Measurements from ENCODE around the gene RAC2. TPM values are rescaled to one million over a fixed set of nuclear protein-coding genes. Genes with fewer than 3 reads are reported as not detected.

Gene RAC2
- 46.4 TPM for total RNA-seq

- DNase-seq (ENCODE audit: low spot score), result peak; percentile 72
Measured at GRCh38 chr22:37244114-37244921, at the start of gene RAC2. RAC2 (minus strand) TSS chr22:37244269; CDS start chr22:37244148, 121 bp downstream.

- no peak for DNase-seq (ENCODE audit: low spot score)
Measured at GRCh38 chr22:37293172-37293571, 49.1 kb upstream of the RAC2 start.

DNA sequence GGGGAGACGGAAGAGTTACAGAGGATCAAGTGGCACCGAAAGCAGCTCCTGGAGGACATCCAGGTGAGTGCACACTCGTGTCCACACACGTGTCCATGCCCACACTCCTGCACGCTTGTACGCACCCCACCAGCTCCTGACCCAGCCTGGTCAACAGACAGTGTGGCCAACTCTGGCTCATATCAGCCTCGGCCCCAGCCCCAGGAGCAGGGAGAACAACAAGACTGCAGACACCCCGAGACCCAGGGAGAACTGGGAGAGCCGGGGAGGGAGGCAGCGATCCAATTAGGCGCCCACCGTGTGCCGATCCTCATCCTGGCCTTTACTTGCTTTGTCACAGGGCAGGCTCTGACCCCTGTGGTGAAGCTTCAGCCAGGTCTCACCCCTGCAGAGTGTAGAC lies 48.6 kb upstream of the RAC2 start:
- DNase-seq (ENCODE audit: low spot score), result no peak

DNA sequence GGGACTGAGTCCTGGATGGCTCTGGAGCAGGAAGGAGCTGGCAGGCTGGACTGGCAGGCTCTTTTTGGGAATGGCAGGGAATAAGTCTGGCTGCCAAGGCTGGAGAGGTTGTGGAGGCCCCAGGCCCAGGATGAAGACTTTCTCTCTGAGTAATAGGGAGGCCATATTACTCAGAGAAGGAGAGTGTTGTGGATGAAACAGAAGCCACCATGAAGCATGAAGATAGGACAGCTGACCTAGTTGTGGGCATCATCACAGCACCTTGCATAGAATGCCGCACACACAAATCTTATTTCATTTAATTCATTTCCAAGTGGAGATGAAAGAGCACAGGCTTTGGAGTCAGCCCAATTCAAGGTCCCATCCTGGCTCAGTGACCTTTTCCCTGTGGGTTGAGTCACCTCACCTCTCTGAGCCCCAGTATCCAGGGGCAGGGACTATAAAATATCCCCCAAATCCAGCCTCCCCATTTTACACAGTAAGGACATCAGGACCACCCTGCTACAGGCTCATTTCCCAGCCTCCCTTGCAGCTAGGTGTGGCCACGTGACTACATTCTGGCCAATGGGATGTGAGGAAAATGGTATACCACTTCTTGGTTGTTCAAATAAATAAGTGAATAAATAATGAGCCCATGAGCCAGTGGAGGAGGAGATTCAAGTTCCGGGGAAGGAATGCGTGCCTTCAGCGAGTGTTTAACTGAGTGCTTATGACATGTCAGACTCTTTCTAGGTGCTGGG lies 47.7 kb upstream of the RAC2 start:
- no peak for DNase-seq (ENCODE audit: low spot score)

- DNase-seq (ENCODE audit: low spot score), result no peak
Measured at GRCh38 chr22:37290737-37291136, 46.7 kb upstream of the RAC2 start.

DNA sequence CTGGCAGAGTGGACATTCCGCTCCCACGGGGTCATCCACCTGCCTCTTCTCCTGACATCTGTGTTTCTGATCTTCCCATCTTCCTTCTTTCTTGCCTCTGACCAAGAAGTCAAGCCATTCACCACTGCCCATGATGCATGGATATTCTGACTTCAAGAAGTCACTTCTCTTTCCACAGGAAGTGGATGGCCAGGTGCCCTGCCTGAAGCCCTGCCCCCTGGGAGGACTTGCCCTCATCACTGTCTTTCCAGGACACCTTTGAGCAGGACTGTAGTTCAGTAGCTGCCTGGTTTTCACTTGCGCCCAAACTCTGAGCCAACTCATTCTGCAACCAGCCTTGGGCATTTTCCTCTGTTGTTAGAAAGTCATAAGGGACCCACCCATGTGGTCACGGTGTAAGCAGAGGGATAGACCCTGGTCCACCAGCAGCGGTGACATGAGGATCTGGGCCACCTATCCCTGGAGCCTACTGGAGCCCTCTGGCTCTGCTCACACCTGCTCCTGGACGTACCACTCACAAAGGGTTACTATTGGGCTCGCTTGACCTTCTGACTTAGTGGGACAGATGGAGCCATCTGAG lies 45.2 kb upstream of the RAC2 start:
- DNase-seq (ENCODE audit: low spot score), result no peak

GRCh38 chr22:37288521-37288920 lies 44.5 kb upstream of the RAC2 start:
- no peak for DNase-seq (ENCODE audit: low spot score)

DNA sequence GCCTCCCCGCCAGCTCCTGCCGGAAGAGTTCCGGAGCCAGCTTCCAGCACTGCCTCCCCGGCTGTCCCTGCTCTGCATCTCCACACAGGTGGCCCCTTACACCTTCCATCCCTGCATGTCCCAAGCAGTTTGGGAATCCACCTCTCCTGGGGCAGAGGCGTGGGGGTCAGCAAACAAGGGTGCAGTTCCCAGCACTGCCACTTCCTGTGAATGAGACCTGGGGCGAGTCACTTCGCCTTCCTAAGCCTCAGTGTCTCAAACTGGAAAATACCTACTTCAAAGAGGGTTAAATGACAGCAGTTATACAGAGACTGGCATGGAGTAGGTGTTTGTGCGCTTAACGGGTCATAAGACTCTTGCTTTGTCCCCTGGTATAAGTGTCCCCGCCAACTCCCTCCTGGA lies 43.5 kb upstream of the RAC2 start:
- DNase-seq (ENCODE audit: low spot score), result no peak

GRCh38 chr22:37285937-37286336 lies 41.9 kb upstream of the RAC2 start:
- no peak for DNase-seq (ENCODE audit: low spot score)

GRCh38 chr22:37284805-37285355 lies 40.8 kb upstream of the RAC2 start:
- DNase-seq (ENCODE audit: low spot score), result peak; percentile 61

DNA sequence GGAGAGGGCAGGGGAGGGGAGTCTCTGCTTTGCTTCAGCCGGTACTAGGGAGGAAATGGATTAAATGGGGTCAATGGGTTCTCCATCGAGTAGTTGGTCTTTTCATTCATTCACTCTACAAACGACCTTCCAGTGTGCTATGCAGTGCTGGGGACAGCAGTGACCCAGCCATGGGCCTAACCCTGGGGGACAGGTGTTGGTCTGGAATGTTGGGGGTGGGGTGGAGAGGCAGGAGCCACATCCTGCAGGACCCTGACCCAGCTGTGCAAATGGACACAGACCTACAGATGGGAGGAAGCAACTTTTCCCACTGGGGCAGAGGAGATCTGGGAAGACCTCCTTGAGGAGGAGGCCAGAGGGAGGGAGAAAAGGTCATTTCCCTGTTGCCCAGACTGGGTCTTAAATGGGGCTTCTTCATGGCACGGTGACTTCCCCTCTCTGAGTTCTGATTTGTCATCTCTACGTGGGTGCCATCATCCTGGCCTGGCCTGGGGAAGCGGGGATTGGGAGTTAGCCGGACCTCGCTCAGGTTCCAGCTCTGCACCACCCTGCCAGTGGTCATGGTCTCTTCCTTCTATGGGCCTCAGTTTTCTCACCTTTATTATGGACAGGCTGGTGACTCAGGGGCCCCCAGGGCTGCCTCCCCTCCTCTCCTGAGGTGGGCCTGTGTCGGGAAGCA lies 40.2 kb upstream of the RAC2 start:
- no peak for DNase-seq (ENCODE audit: low spot score)

DNA sequence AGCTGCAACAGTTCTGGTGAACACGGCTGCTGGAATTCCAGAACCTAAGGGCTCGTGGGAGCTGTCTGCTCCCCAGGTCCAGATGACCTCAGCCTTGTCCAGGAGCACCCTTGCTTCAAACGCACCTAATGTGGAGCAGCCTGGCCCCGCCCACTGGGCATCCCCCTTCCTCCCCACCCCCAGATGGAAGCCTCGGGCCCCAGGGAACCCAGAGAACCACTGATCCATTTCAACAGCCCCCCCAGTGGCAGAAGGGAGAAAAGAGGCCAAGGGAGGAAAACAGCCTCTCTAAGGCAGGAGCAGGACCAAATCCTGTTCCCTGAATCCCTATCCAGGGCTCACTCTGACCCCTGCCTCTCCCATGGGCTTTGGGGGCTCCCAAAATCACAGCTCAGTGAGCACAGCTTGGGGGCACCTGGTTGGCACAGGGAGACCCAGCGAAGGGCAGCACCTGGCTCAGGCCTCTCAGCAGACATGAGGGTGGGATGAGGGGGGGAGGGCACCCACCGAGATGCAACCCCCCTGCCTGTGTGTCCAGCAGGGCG lies 39.4 kb upstream of the RAC2 start:
- no peak for DNase-seq (ENCODE audit: low spot score)

GRCh38 chr22:37282385-37282677 lies 38.3 kb upstream of the RAC2 start, which contains the start of gene CYTH4:
CYTH4 (plus strand) TSS chr22:37282508; CDS start chr22:37282570, 62 bp downstream.
- no peak for DNase-seq (ENCODE audit: low spot score)

- no peak for DNase-seq (ENCODE audit: low spot score)
Measured at GRCh38 chr22:37281646-37282384, 37.7 kb upstream of the RAC2 start.

GRCh38 chr22:37281195-37281594 lies 37.1 kb upstream of the RAC2 start:
- no peak for DNase-seq (ENCODE audit: low spot score)

- DNase-seq (ENCODE audit: low spot score), result no peak
Measured at GRCh38 chr22:37280718-37281117, 36.6 kb upstream of the RAC2 start.

DNA sequence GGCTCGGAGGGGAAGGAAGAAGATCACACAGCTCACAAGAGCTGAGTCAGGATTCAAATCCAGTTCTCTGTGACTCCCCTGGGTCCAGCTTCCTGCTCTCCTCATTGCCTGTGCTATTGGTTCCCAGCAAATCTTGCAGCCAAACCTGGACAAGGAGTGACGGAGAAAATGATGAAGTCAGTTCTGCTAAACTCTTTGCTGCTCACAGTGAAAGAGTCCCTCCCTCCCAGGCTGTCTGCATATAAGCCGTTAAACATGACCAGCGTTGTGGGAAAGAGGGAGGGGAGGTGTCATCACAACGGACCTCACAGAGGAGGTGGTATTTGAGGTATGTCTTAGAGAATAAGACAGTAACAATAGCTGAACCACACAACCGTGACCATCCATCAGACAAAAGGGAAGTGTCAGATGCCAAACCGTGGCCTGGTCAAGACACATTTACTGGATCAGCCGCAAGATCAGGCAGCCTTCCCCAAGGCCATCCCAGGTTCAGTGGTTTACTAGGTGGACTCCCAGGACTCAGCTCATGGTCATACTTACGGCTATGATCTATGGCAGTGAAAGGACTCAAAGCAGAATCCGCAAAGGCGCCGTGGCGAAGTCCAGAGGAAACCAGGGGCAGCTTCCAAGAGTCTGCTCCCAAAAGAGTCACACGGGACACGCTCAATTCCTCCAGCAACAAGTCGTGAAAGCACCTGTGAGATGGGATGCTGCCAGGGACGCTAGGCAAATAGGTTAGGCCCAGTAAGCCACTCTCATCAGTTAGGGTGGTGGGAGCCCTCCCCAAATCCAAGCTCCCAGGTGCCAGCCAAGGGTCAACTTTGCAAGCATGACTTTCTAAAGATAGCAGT lies 35.5 kb upstream of the RAC2 start:
- DNase-seq (ENCODE audit: low spot score), result no peak

DNA sequence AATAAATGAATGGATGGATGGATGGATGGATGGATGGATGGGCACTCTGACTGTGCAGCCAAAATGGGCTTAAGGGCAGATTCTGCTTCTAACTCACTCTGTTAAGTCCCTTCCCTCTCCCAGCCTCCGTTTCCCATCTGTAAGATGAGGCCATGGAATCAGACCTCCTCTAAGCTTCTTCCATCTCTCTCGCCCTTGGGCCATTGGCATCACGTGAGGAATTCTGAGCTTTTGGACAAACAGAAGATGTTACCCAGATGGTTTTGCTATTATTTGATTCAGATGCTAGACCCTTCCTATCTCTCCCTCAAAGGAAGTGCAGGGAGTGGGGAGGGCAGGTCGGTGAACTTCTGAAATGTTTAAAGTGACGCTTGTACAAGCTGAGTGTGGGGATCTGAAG lies 34.2 kb upstream of the RAC2 start:
- no peak for DNase-seq (ENCODE audit: low spot score)

DNA sequence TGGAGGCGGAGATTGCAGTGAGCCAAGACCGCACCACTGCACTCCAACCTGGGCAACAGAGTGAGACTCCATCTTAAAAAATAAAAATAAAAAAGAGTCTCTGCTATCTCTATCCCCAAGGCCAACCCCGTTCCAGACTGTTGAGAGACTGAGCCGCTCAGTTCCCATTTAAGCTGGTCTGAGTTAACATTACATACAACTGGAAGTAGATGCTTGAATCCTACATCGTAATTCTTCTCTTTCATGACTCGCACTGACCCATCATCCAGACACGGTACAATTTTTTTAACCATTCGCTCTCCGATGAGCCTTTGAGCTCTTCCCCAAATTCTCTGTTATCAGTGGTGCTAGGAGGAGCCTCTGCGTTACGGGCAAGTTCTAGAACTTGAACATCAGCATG lies 33.3 kb upstream of the RAC2 start:
- no peak for DNase-seq (ENCODE audit: low spot score)

- DNase-seq (ENCODE audit: low spot score), result no peak
Measured at GRCh38 chr22:37276776-37277175, 32.7 kb upstream of the RAC2 start.

All from mucosa of gallbladder (tissue), 1 donor.